HepG2 (cell line): ENCODE results near the gene MIEF1. TPM values are rescaled to one million over a fixed set of nuclear protein-coding genes. Genes with fewer than 3 reads are reported as not detected.

Experiments
- AKAP8 ChIP-seq: sonication (generic); formaldehyde crosslinking; IDR thresholded peaks from 2 replicates; pipeline ENCODE4 v1.5.1; 2020; ENCODE audit warnings: mild to moderate bottlenecking, missing genetic modification reagents
- HDAC2 ChIP-seq: sonication (generic); formaldehyde crosslinking; IDR thresholded peaks from 2 replicates; pipeline ENCODE4 v1.4.0; 2020; ENCODE audit warnings: missing genetic modification reagents
- HNRNPLL ChIP-seq: fragments of 200-400 bp; formaldehyde crosslinking; IDR thresholded peaks from 2 replicates; pipeline ENCODE4 v1.6.1; 2017; ENCODE audit warnings: mild to moderate bottlenecking, low read depth, low read length; ENCODE audit not compliant: poor library complexity, severe bottlenecking
- NCOA2 ChIP-seq: sonication (generic); formaldehyde crosslinking; IDR thresholded peaks from 2 replicates; pipeline ENCODE4 v1.8.0; 2022; ENCODE audit warnings: inconsistent platforms
- RAD21 ChIP-seq: fragments of 450-650 bp; formaldehyde crosslinking; IDR thresholded peaks from 2 replicates; pipeline ENCODE4 v1.5.0; 2020; ENCODE audit warnings: mild to moderate bottlenecking
- SNRNP70 ChIP-seq: fragments of 200-400 bp; formaldehyde crosslinking; IDR thresholded peaks from 2 replicates; pipeline ENCODE4 v1.6.1; 2017; ENCODE audit warnings: mild to moderate bottlenecking, low read depth, low read length, moderate library complexity
- STAG1 ChIP-seq: sonication (generic); formaldehyde crosslinking; IDR thresholded peaks from 2 replicates; pipeline ENCODE4 v1.4.0; 2020; ENCODE audit warnings: missing genetic modification reagents
- YY1 ChIP-seq: IDR thresholded peaks from 2 replicates; pipeline ENCODE4 v1.6.1; 2011; ENCODE audit warnings: low read length, low read depth, moderate library complexity, mild to moderate bottlenecking; ENCODE audit not compliant: insufficient read depth, insufficient replicate concordance
- ZBTB4 ChIP-seq: sonication (generic); formaldehyde crosslinking; IDR thresholded peaks from 2 replicates; pipeline ENCODE4 v1.4.0; 2020; ENCODE audit warnings: missing genetic modification reagents, mild to moderate bottlenecking, borderline replicate concordance
- ZBTB7B ChIP-seq: sonication (generic); formaldehyde crosslinking; IDR thresholded peaks from 2 replicates; pipeline ENCODE4 v1.4.0; 2020; ENCODE audit warnings: missing genetic modification reagents
- ZNF136 ChIP-seq: sonication (generic); formaldehyde crosslinking; IDR thresholded peaks from 2 replicates; pipeline ENCODE4 v1.8.1; 2022; ENCODE audit warnings: low read depth, mild to moderate bottlenecking, moderate library complexity, missing genetic modification reagents
- ZNF335 ChIP-seq: sonication (generic); formaldehyde crosslinking; IDR thresholded peaks from 2 replicates; pipeline ENCODE4 v1.4.0; 2020; ENCODE audit warnings: missing genetic modification reagents
- ZNF460 ChIP-seq: sonication (generic); formaldehyde crosslinking; IDR thresholded peaks from 2 replicates; pipeline ENCODE4 v1.5.1; 2020; ENCODE audit warnings: missing genetic modification reagents, mild to moderate bottlenecking, borderline replicate concordance
- ZNF670 ChIP-seq: sonication (generic); formaldehyde crosslinking; IDR thresholded peaks from 2 replicates; pipeline ENCODE4 v1.8.0; 2022; ENCODE audit warnings: mild to moderate bottlenecking, missing genetic modification reagents, borderline replicate concordance
- ZNF713 ChIP-seq: sonication (generic); formaldehyde crosslinking; IDR thresholded peaks from 2 replicates; pipeline ENCODE4 v1.4.0; 2020; ENCODE audit warnings: mild to moderate bottlenecking, missing genetic modification reagents
- polyA plus RNA-seq, 8 experiments: library from polyadenylated mRNA; depleted of rRNA in 3 of 8; stranded (reverse) in 7 of 8; unstranded in 1 of 8; fragments of >200 nt; fragmentation: Illumina TruSeq in 4 of 8; extraction: Trizol in 4 of 8; gene quantifications; 2 replicates each; pipeline versions ENCODE4 v1.2.1 to v1.2.3, GENCODE V29; 2011 to 2016; ENCODE audit warnings: low read depth in 4 of 8, missing spikeins in 1 of 8, mixed read lengths in 1 of 8; ENCODE audit not compliant: insufficient read depth in 1 of 8
- total RNA-seq, 5 experiments: library from RNA; depleted of rRNA; stranded (reverse); fragments of >200 nt; fragmentation: Illumina TruSeq; extraction: Trizol; gene quantifications; 2 replicates each; pipeline ENCODE4 v1.2.3, GENCODE V29; 2016; ENCODE audit warnings: low read depth in 1 of 5
- TF ChIP-seq, protein P1 (sequence below): sonication (generic); formaldehyde crosslinking; IDR thresholded peaks from 2 replicates; pipeline ENCODE4 v1.4.0; 2020; ENCODE audit warnings: mild to moderate bottlenecking, missing genetic modification reagents
- TF ChIP-seq, protein P2 (sequence below): sonication (generic); formaldehyde crosslinking; IDR thresholded peaks from 2 replicates; pipeline ENCODE4 v1.9.0; 2021; ENCODE audit warnings: missing genetic modification reagents, borderline replicate concordance
- TF ChIP-seq, protein P3 (sequence below): sonication (generic); formaldehyde crosslinking; IDR thresholded peaks from 2 replicates; pipeline ENCODE4 v1.4.0; 2020; ENCODE audit warnings: missing genetic modification reagents
- TF ChIP-seq, protein P4 (sequence below), 2 experiments: sonication (generic) in 1 of 2; formaldehyde crosslinking in 1 of 2; IDR thresholded peaks; 2 replicates each; pipeline versions ENCODE4 v1.4.0 to v1.6.1; 2018 to 2020; ENCODE audit warnings: missing genetic modification reagents in 2 of 2, borderline replicate concordance in 1 of 2, low read depth in 1 of 2, mild to moderate bottlenecking in 1 of 2, missing biosample characterization in 1 of 2

The MIEF1 gene
- total and polyA plus RNA-seq, 2 of the 13 experiments (the other 11 are each of a cell fraction or from before 2014, with no cell fraction given), result 21.7 to 34.8 TPM

DNA sequence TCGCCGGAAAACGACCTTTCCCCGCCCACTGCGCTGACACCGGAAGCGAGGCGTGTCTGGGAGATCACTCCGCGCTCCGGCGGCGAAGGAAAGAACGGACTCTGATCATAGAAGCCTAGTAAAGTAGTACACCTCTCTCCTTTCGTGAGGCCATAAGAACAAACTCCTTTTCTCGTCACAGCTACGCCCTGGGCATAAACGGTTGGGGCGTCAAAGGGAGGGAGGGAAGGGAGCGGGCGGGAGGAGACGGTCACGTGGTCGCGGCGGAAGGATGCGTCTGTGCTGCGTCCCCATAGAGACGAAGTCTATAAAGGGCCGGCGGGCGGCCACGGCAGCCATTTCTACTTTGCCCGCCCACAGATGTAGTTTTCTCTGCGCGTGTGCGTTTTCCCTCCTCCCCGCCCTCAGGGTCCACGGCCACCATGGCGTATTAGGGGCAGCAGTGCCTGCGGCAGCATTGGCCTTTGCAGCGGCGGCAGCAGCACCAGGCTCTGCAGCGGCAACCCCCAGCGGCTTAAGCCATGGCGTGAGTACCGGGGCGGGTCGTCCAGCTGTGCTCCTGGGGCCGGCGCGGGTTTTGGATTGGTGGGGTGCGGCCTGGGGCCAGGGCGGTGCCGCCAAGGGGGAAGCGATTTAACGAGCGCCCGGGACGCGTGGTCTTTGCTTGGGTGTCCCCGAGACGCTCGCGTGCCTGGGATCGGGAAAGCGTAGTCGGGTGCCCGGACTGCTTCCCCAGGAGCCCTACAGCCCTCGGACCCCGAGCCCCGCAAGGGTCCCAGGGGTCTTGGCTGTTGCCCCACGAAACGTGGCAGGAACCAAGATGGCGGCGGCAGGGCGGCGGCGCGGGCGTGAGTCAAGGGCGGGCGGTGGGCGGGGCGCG, 18.4 kb downstream of the MIEF1 start, which contains the start of gene ATF4 (continued):
- TF ChIP-seq ZNF713 (CRISPR knock-in tag) (no peak), SNRNP70 (no peak), ZNF670 (CRISPR knock-in tag) (peak; percentile 66; the same call in 1 of the 2 replicates), ZBTB4 (CRISPR knock-in tag) (peak; percentile 54; the same call in 1 of the 2 replicates), ZNF460 (CRISPR knock-in tag) (no peak), ZNF136 (CRISPR knock-in tag) (no peak), HDAC2 (CRISPR knock-in tag) (no peak), RAD21 (CRISPR knock-in tag) (no peak), AKAP8 (CRISPR knock-in tag) (no peak), NCOA2 (CRISPR knock-in tag) (peak; percentile 61), YY1 (peak; percentile 94), ZBTB7B (CRISPR knock-in tag) (peak; percentile 63; the same call in 1 of the 2 replicates), HNRNPLL (peak; percentile 63), ZNF335 (CRISPR knock-in tag) (no peak), STAG1 (CRISPR knock-in tag) (peak; percentile 16; the same call in 1 of the 2 replicates)
- TF ChIP-seq, protein P1, sequence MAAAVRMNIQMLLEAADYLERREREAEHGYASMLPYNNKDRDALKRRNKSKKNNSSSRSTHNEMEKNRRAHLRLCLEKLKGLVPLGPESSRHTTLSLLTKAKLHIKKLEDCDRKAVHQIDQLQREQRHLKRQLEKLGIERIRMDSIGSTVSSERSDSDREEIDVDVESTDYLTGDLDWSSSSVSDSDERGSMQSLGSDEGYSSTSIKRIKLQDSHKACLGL, result peak; percentile 53; the same call in 1 of the 2 replicates
- TF ChIP-seq, protein P2, sequence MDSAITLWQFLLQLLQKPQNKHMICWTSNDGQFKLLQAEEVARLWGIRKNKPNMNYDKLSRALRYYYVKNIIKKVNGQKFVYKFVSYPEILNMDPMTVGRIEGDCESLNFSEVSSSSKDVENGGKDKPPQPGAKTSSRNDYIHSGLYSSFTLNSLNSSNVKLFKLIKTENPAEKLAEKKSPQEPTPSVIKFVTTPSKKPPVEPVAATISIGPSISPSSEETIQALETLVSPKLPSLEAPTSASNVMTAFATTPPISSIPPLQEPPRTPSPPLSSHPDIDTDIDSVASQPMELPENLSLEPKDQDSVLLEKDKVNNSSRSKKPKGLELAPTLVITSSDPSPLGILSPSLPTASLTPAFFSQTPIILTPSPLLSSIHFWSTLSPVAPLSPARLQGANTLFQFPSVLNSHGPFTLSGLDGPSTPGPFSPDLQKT (CRISPR knock-in tag), result 0 out of 2 replicates have a peak, but pooled peaks have one; percentile 34
- TF ChIP-seq, protein P3, sequence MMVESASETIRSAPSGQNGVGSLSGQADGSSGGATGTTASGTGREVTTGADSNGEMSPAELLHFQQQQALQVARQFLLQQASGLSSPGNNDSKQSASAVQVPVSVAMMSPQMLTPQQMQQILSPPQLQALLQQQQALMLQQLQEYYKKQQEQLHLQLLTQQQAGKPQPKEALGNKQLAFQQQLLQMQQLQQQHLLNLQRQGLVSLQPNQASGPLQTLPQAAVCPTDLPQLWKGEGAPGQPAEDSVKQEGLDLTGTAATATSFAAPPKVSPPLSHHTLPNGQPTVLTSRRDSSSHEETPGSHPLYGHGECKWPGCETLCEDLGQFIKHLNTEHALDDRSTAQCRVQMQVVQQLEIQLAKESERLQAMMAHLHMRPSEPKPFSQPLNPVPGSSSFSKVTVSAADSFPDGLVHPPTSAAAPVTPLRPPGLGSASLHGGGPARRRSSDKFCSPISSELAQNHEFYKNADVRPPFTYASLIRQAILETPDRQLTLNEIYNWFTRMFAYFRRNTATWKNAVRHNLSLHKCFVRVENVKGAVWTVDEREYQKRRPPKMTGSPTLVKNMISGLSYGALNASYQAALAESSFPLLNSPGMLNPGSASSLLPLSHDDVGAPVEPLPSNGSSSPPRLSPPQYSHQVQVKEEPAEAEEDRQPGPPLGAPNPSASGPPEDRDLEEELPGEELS (CRISPR knock-in tag), result 0 out of 2 replicates have a peak, but pooled peaks have one; percentile 34
- TF ChIP-seq, protein P4, sequence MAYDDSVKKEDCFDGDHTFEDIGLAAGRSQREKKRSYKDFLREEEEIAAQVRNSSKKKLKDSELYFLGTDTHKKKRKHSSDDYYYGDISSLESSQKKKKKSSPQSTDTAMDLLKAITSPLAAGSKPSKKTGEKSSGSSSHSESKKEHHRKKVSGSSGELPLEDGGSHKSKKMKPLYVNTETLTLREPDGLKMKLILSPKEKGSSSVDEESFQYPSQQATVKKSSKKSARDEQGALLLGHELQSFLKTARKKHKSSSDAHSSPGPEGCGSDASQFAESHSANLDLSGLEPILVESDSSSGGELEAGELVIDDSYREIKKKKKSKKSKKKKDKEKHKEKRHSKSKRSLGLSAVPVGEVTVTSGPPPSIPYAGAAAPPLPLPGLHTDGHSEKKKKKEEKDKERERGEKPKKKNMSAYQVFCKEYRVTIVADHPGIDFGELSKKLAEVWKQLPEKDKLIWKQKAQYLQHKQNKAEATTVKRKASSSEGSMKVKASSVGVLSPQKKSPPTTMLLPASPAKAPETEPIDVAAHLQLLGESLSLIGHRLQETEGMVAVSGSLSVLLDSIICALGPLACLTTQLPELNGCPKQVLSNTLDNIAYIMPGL (CRISPR knock-in tag; IDR thresholded peaks at IDR 0.05; ENCODE audit: borderline replicate concordance in 1 of 2, low read depth in 1 of 2), result peak in 1 of 2 experiments; percentile 60; a peak in 3 of 4 replicates
